ENCODE data around the gene VAPA. TPM values are rescaled to one million over a fixed set of nuclear protein-coding genes. Genes with fewer than 3 reads are reported as not detected.

The VAPA gene
- polyA plus RNA-seq, 1 of the 3 experiments (the other 2 are of a cell fraction): 109 TPM

GRCh38 chr18:9975658-9976057 is 61.8 kb downstream of the VAPA start:
- H3K9ac ChIP-seq: no peak overlapping the region
- H3K27me3 ChIP-seq (ENCODE audit: insufficient read depth): no peaks in the 10 kb centered on the region
- ChIA-PET POLR2A (no interaction called here), CTCF (interaction anchor here (9.0 kb wide), 1 partner anchor 542 kb away, joined by 210 read pairs; no protein-coding TSS in a partner anchor)
- H2AFZ ChIP-seq (ENCODE audit: low read depth): no peak overlapping the region
- peaks cover 10% of the 10 kb centered on the region for H3K9me3 ChIP-seq
- no peaks in the 10 kb centered on the region for H3K79me2 ChIP-seq (ENCODE audit: insufficient read depth)
- no peaks in the 10 kb centered on the region for H3K4me1 ChIP-seq (ENCODE audit: control insufficient read depth in 1 of 2, insufficient read depth in 2 of 2, low read depth in 1 of 2, low read length in 1 of 2)
- no peaks in the 10 kb centered on the region for H3F3A ChIP-seq (replicated peaks; ENCODE audit: insufficient read depth)
- H4K20me1 ChIP-seq (ENCODE audit: insufficient read depth): no peaks in the 10 kb centered on the region
- no peak overlapping the region for H3K27ac ChIP-seq (ENCODE audit: low read depth in 2 of 2, low read length in 1 of 2)
- H3K4me3 ChIP-seq (ENCODE audit: low read depth in 2 of 2, low read length in 1 of 2): no peak overlapping the region
- DNase-seq: no peak
- H3K9me2 ChIP-seq: no peaks in the 10 kb centered on the region
- H3K36me3 ChIP-seq (replicated peaks in 1 of 2; ENCODE audit: control insufficient read depth in 1 of 2, insufficient read depth in 2 of 2, low read length in 1 of 2): no peaks in the 10 kb centered on the region
- H3K4me2 ChIP-seq: no peak overlapping the region
- no peak for TF ChIP-seq ZBTB33 (IDR thresholded peaks at IDR 0.05; ENCODE audit: borderline replicate concordance, low read depth)
- TF ChIP-seq RCOR1 (IDR thresholded peaks at IDR 0.05; ENCODE audit: low read length): no peak
- no peak for TF ChIP-seq TAF1 (IDR thresholded peaks at IDR 0.05; ENCODE audit: borderline replicate concordance, low read depth, low read length)

- Histone ChIP-seq H4K20me1 (ENCODE audit: insufficient read depth) (no peaks in the 10 kb centered on the region), H3K4me3 (ENCODE audit: low read depth in 2 of 2, low read length in 1 of 2) (no peak overlapping the region), H3K9me2 (no peaks in the 10 kb centered on the region), H2AFZ (ENCODE audit: low read depth) (no peak overlapping the region), H3K9ac (no peak overlapping the region), H3K4me2 (no peak overlapping the region), H3K4me1 (ENCODE audit: control insufficient read depth in 1 of 2, insufficient read depth in 2 of 2, low read depth in 1 of 2, low read length in 1 of 2) (no peaks in the 10 kb centered on the region), H3K27me3 (ENCODE audit: insufficient read depth) (no peaks in the 10 kb centered on the region), H3K27ac (ENCODE audit: low read depth in 2 of 2, low read length in 1 of 2) (no peak overlapping the region), H3K79me2 (ENCODE audit: insufficient read depth) (no peaks in the 10 kb centered on the region), H3K36me3 (replicated peaks in 1 of 2; ENCODE audit: control insufficient read depth in 1 of 2, insufficient read depth in 2 of 2, low read length in 1 of 2) (no peaks in the 10 kb centered on the region), H3K9me3 (no peaks in the 10 kb centered on the region), H3F3A (replicated peaks; ENCODE audit: insufficient read depth) (no peaks in the 10 kb centered on the region)
- DNase-seq: no peak
- ChIA-PET CTCF (interaction anchor here (1.4 to 2.3 kb wide), 3 partner anchors 11 to 536 kb away, joined by 3 to 10 read pairs (median 10); no protein-coding TSS in a partner anchor), POLR2A (no interaction called here)
- TF ChIP-seq TCF12 (IDR thresholded peaks at IDR 0.05): no peak
- no peak for TF ChIP-seq SMC3 (IDR thresholded peaks at IDR 0.05; ENCODE audit: low read depth, low read length)
- TF ChIP-seq, protein P1, sequence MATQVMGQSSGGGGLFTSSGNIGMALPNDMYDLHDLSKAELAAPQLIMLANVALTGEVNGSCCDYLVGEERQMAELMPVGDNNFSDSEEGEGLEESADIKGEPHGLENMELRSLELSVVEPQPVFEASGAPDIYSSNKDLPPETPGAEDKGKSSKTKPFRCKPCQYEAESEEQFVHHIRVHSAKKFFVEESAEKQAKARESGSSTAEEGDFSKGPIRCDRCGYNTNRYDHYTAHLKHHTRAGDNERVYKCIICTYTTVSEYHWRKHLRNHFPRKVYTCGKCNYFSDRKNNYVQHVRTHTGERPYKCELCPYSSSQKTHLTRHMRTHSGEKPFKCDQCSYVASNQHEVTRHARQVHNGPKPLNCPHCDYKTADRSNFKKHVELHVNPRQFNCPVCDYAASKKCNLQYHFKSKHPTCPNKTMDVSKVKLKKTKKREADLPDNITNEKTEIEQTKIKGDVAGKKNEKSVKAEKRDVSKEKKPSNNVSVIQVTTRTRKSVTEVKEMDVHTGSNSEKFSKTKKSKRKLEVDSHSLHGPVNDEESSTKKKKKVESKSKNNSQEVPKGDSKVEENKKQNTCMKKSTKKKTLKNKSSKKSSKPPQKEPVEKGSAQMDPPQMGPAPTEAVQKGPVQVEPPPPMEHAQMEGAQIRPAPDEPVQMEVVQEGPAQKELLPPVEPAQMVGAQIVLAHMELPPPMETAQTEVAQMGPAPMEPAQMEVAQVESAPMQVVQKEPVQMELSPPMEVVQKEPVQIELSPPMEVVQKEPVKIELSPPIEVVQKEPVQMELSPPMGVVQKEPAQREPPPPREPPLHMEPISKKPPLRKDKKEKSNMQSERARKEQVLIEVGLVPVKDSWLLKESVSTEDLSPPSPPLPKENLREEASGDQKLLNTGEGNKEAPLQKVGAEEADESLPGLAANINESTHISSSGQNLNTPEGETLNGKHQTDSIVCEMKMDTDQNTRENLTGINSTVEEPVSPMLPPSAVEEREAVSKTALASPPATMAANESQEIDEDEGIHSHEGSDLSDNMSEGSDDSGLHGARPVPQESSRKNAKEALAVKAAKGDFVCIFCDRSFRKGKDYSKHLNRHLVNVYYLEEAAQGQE (IDR thresholded peaks at IDR 0.05; ENCODE audit: low read depth, low read length): no peak
- TF ChIP-seq EP300 (IDR thresholded peaks at IDR 0.05; ENCODE audit: borderline replicate concordance in 1 of 2, low read depth in 1 of 2, low read length in 1 of 2): no peak
- TF ChIP-seq, protein P2, sequence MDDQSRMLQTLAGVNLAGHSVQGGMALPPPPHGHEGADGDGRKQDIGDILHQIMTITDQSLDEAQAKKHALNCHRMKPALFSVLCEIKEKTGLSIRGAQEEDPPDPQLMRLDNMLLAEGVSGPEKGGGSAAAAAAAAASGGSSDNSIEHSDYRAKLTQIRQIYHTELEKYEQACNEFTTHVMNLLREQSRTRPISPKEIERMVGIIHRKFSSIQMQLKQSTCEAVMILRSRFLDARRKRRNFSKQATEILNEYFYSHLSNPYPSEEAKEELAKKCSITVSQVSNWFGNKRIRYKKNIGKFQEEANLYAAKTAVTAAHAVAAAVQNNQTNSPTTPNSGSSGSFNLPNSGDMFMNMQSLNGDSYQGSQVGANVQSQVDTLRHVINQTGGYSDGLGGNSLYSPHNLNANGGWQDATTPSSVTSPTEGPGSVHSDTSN (IDR thresholded peaks at IDR 0.05): no peak
- no peak for TF ChIP-seq JUND (IDR thresholded peaks at IDR 0.05)
- TF ChIP-seq FOXM1 (IDR thresholded peaks at IDR 0.05; ENCODE audit: low read depth): no peak
- WGBS (ENCODE audit: low lambda C conversion rate): 71% methylated on average over 3 of the region's 5 CpGs
These were observed 68.9 kb downstream of the VAPA start for GRCh38 chr18:9982711-9983110.

Data from SK-N-SH (cell line).